ENCODE results near the gene WWOX. TPM values are rescaled to one million over a fixed set of nuclear protein-coding genes. Genes with fewer than 3 reads are reported as not detected.

Gene WWOX
- total RNA-seq, 1 donor from 2014 or later = 15.8 TPM

- no peak for DNase-seq (ENCODE audit: low spot score)
Observed at GRCh38 chr16:78745108-78746019, 645.9 kb downstream of the WWOX start.

GRCh38 chr16:78746718-78747117 lies 647.3 kb downstream of the WWOX start:
- DNase-seq (ENCODE audit: low spot score) = no peak

GRCh38 chr16:78748220-78748929 lies 648.9 kb downstream of the WWOX start:
- DNase-seq (ENCODE audit: low spot score) = no peak

GRCh38 chr16:78749745-78750268 lies 650.4 kb downstream of the WWOX start:
- DNase-seq (ENCODE audit: low spot score) = no peak

GRCh38 chr16:78750611-78751010 lies 651.2 kb downstream of the WWOX start:
- DNase-seq (ENCODE audit: low spot score) = no peak

GRCh38 chr16:78751601-78752000 lies 652.1 kb downstream of the WWOX start:
- no peak for DNase-seq (ENCODE audit: low spot score)

- DNase-seq (ENCODE audit: low spot score) = no peak
Observed at GRCh38 chr16:78754713-78755112, 655.3 kb downstream of the WWOX start.

GRCh38 chr16:78755751-78756661 lies 656.6 kb downstream of the WWOX start:
- no peak for DNase-seq (ENCODE audit: low spot score)

GRCh38 chr16:78759596-78759995 lies 660.1 kb downstream of the WWOX start:
- DNase-seq (ENCODE audit: low spot score) = no peak

- DNase-seq (ENCODE audit: low spot score) = no peak
Observed at GRCh38 chr16:78760611-78761010, 661.2 kb downstream of the WWOX start.

GRCh38 chr16:78761427-78761826 lies 662.0 kb downstream of the WWOX start:
- no peak for DNase-seq (ENCODE audit: low spot score)

GRCh38 chr16:78762222-78762621 lies 662.8 kb downstream of the WWOX start:
- DNase-seq (ENCODE audit: low spot score) = no peak

- no peak for DNase-seq (ENCODE audit: low spot score)
Observed at GRCh38 chr16:78763821-78764440, 664.5 kb downstream of the WWOX start.

- no peak for DNase-seq (ENCODE audit: low spot score)
Observed at GRCh38 chr16:78764478-78764877, 665.0 kb downstream of the WWOX start.

GRCh38 chr16:78768226-78768625 lies 668.8 kb downstream of the WWOX start:
- DNase-seq (ENCODE audit: low spot score) = no peak

GRCh38 chr16:78768718-78769117 lies 669.3 kb downstream of the WWOX start:
- no peak for DNase-seq (ENCODE audit: low spot score)

- DNase-seq (ENCODE audit: low spot score) = no peak
Observed at GRCh38 chr16:78770353-78771091, 671.1 kb downstream of the WWOX start.

GRCh38 chr16:78773291-78773702 lies 673.8 kb downstream of the WWOX start:
- DNase-seq (ENCODE audit: low spot score) = no peak

- DNase-seq (ENCODE audit: low spot score) = no peak
Observed at GRCh38 chr16:78773706-78774105, 674.3 kb downstream of the WWOX start.

GRCh38 chr16:78775161-78775561 lies 675.7 kb downstream of the WWOX start:
- no peak for DNase-seq (ENCODE audit: low spot score)

Data from mesenteric fat pad (tissue), 1 donor.